Measurements from ENCODE around the gene DAP. TPM values are rescaled to one million over a fixed set of nuclear protein-coding genes. Genes with fewer than 3 reads are reported as not detected.
A peak's percentile ranks its signal among the peaks of the same experiment; 100 is the strongest.

The DAP gene
- total and polyA plus RNA-seq, 8 donors: 9.3 to 184 (median 91.0) TPM

GRCh38 chr5:10634050-10634449 is 127.0 kb downstream of the DAP start:
- intact Hi-C loops (cut with DNase I; ENCODE audit: low total_unique reads): no loop called here

GRCh38 chr5:10633271-10634049 is 127.6 kb downstream of the DAP start:
- intact Hi-C loops (cut with DNase I; ENCODE audit: low total_unique reads): no loop called here
- no peak for DNase-seq
- H3K4me1 ChIP-seq: peaks cover 0 to 28% (median 0%) of the 10 kb centered on the region in 4 donors
- H3K4me3 ChIP-seq: no peak overlapping the region
- 62 to 78% (median 72%) methylated on average over 28 of the region's 28 CpGs for WGBS, 5 donors
- peak overlapping the region in 2 of 5 donors; percentile 8 for H3K27ac ChIP-seq
- no peaks in the 10 kb centered on the region for H3K9me3 ChIP-seq
- H3K27me3 ChIP-seq: peaks cover 0 to 20% (median 0%) of the 10 kb centered on the region in 3 donors
- H3K36me3 ChIP-seq: peaks cover 0 to 8% (median 0%) of the 10 kb centered on the region in 4 donors
- TF ChIP-seq CTCF (IDR thresholded peaks at IDR 0.05) (no peak), EP300 (IDR thresholded peaks at IDR 0.05) (no peak), POLR2AphosphoS5 (IDR thresholded peaks at IDR 0.05) (no peak), POLR2A (IDR thresholded peaks at IDR 0.05) (no peak)

More at GRCh38 chr5:10634050-10634449, 127.0 kb downstream of the DAP start:
- peak overlapping the region in 1 of 5 donors; percentile 8 for H3K27ac ChIP-seq
- no peak for DNase-seq
- H3K9me3 ChIP-seq: no peaks in the 10 kb centered on the region
- TF ChIP-seq CTCF (IDR thresholded peaks at IDR 0.05) (no peak), EP300 (IDR thresholded peaks at IDR 0.05) (no peak), POLR2AphosphoS5 (IDR thresholded peaks at IDR 0.05) (no peak), POLR2A (IDR thresholded peaks at IDR 0.05) (no peak)
- 60 to 84% (median 72%) methylated on average over 4 of the region's 4 CpGs for WGBS, 5 donors
- H3K27me3 ChIP-seq: peaks cover 0 to 20% (median 0%) of the 10 kb centered on the region in 3 donors
- H3K4me3 ChIP-seq: no peak overlapping the region
- peaks cover 0 to 28% (median 0%) of the 10 kb centered on the region in 4 donors for H3K4me1 ChIP-seq
- H3K36me3 ChIP-seq: peaks cover 0 to 9% (median 0%) of the 10 kb centered on the region in 4 donors

- H3K4me1 ChIP-seq: peaks cover under 1 to 39% (median 10%) of the 10 kb centered on the region in 4 donors
These were observed 128.8 kb downstream of the DAP start for GRCh38 chr5:10632110-10632761.

More at GRCh38 chr5:10632110-10632761, 128.8 kb downstream of the DAP start:
- TF ChIP-seq CTCF (IDR thresholded peaks at IDR 0.05) (no peak), POLR2AphosphoS5 (IDR thresholded peaks at IDR 0.05) (no peak), EP300 (IDR thresholded peaks at IDR 0.05) (no peak), POLR2A (IDR thresholded peaks at IDR 0.05) (no peak)
- intact Hi-C loops (cut with DNase I; ENCODE audit: low total_unique reads): no loop called here
- H3K4me3 ChIP-seq: peak overlapping the region in 1 of 4 donors; percentile 16
- DNase-seq: no peak
- 62 to 76% (median 73%) methylated on average over 23 of the region's 23 CpGs for WGBS, 5 donors
- peaks cover 0 to 13% (median 0%) of the 10 kb centered on the region in 3 donors for H3K27me3 ChIP-seq
- no peaks in the 10 kb centered on the region for H3K36me3 ChIP-seq
- H3K27ac ChIP-seq: peak overlapping the region in 2 of 5 donors; percentile 1 to 26
- no peaks in the 10 kb centered on the region for H3K9me3 ChIP-seq
